Esophagus muscularis mucosa (tissue), 4 donors: ENCODE data around the gene TACC2. TPM values are rescaled to one million over a fixed set of nuclear protein-coding genes. Genes with fewer than 3 reads are reported as not detected.

ENCODE experiments used
- DNase-seq: peaks from one replicate; pipeline ENCODE4 v3.0.0-alpha.2; 2017; ENCODE audit errors: extremely low spot score
- H3K27ac ChIP-seq, 4 donors: fragments of 200-600 bp; sonication (generic); replicated peaks in 1 of 4; 1 replicate in 3 of 4; 2 replicates in 1 of 4; pipeline ENCODE4 v1.5.1; 2016 to 2019; ENCODE audit warnings: mild to moderate bottlenecking in 1 of 4
- H3K27me3 ChIP-seq, 4 donors: fragments of 200-600 bp; sonication (generic); one replicate each; pipeline versions ENCODE4 v1.5.1 to v1.6.0; 2016 to 2019
- H3K36me3 ChIP-seq, 4 donors: fragments of 200-600 bp; sonication (generic); one replicate each; pipeline ENCODE4 v1.5.1; 2016 to 2019
- H3K4me1 ChIP-seq, 4 donors: fragments of 200-600 bp; sonication (generic); one replicate each; pipeline ENCODE4 v1.5.1; 2016 to 2019
- H3K4me3 ChIP-seq, 4 donors: fragments of 200-600 bp; sonication (generic); 1 replicate in 2 of 4; 2 replicates in 2 of 4; pipeline ENCODE4 v1.5.1; 2016 to 2019; ENCODE audit warnings: mild to moderate bottlenecking in 4 of 4, moderate library complexity in 1 of 4
- H3K9me3 ChIP-seq, 4 donors: fragments of 200-600 bp; sonication (generic); 1 replicate in 3 of 4; 2 replicates in 1 of 4; pipeline ENCODE4 v1.5.1; 2016 to 2019
- EP300 ChIP-seq: sonication (generic); formaldehyde crosslinking; IDR thresholded peaks from one replicate; pipeline ENCODE4 v1.6.1; 2017; ENCODE audit warnings: antibody characterized with exemption
- POLR2A ChIP-seq: fragments of 450-650 bp; IDR thresholded peaks from one replicate; pipeline ENCODE4 v1.6.1; 2017; ENCODE audit warnings: antibody characterized with exemption, moderate library complexity, mild to moderate bottlenecking, low read depth
- POLR2AphosphoS5 ChIP-seq, 2 donors: sonication (generic); formaldehyde crosslinking; IDR thresholded peaks; one replicate each; pipeline ENCODE4 v1.6.1; 2017; ENCODE audit warnings: antibody characterized with exemption in 2 of 2
- WGBS: methylation state at CpG from one replicate; pipeline ENCODE4 v1.1.5; 2018; 5-methylcytosine and 5-hydroxymethylcytosine counted together
- intact Hi-C: fragments of 100-400 bp; cut with DNase I; formaldehyde crosslinking; loops from one replicate; pipeline ENCODE4 v1.15.1; 2023
- total RNA-seq, 4 donors: library from RNA; depleted of rRNA; stranded (reverse); fragments of >200 nt; gene quantifications; one replicate each; pipeline versions ENCODE4 v1.1.0 to v1.2.1, GENCODE V29; 2016
- TF ChIP-seq, protein P1 (sequence below), 3 experiments: fragments of 200-600 bp in 2 of 3; fragments of 450-650 bp in 1 of 3; sonication (generic) in 2 of 3; IDR thresholded peaks; one replicate each; pipeline ENCODE4 v1.5.1; 2017 to 2019; ENCODE audit warnings: antibody characterized with exemption in 3 of 3, mild to moderate bottlenecking in 2 of 3, moderate library complexity in 1 of 3

The TACC2 gene
- total RNA-seq, 4 donors from 2014 or later = 53.7 to 99.4 (median 75.6) TPM

DNA sequence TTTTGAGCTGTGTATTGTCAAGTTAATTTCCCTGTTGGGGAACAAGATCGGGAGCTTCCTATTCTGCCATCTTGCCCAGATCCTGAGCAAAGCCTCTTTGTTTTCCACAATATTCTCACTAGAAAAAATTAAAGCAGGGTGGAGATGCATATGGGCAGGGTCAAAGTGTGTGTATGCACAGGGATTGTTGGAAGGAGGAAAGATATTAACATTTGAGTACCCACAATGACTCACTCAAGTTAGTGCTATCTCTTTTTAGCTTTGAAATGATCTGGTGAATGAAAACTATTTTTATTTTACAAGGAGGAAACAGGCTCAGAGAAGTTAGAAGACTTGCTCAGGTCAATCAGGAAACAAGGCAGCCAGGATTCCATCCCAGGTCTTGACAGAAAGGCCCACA, 275.5 kb downstream of the TACC2 start:
- H3K9me3 ChIP-seq = peaks cover 0 to 4% (median 0%) of the 10 kb centered on the region in 4 donors
- peaks cover 0 to 39% (median 6%) of the 10 kb centered on the region in 4 donors for H3K36me3 ChIP-seq
- no peak overlapping the region for H3K4me3 ChIP-seq
- no peaks in the 10 kb centered on the region for H3K27me3 ChIP-seq
- no peak for DNase-seq
- peak overlapping the region in 1 of 4 donors; percentile 35 for H3K27ac ChIP-seq
- intact Hi-C loops = loop anchor here (10.0 kb wide), 1 partner anchor 210 kb away; no protein-coding TSS in a partner anchor
- 100% methylated on average over 1 of the region's 1 CpG for WGBS
- TF ChIP-seq, protein P1, sequence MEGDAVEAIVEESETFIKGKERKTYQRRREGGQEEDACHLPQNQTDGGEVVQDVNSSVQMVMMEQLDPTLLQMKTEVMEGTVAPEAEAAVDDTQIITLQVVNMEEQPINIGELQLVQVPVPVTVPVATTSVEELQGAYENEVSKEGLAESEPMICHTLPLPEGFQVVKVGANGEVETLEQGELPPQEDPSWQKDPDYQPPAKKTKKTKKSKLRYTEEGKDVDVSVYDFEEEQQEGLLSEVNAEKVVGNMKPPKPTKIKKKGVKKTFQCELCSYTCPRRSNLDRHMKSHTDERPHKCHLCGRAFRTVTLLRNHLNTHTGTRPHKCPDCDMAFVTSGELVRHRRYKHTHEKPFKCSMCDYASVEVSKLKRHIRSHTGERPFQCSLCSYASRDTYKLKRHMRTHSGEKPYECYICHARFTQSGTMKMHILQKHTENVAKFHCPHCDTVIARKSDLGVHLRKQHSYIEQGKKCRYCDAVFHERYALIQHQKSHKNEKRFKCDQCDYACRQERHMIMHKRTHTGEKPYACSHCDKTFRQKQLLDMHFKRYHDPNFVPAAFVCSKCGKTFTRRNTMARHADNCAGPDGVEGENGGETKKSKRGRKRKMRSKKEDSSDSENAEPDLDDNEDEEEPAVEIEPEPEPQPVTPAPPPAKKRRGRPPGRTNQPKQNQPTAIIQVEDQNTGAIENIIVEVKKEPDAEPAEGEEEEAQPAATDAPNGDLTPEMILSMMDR (IDR thresholded peaks at IDR 0.05) = no peak
- TF ChIP-seq EP300 (no peak), POLR2AphosphoS5 (IDR thresholded peaks at IDR 0.05) (no peak), POLR2A (no peak)
- peaks cover 16 to 17% (median 17%) of the 10 kb centered on the region in 4 donors for H3K4me1 ChIP-seq

DNA sequence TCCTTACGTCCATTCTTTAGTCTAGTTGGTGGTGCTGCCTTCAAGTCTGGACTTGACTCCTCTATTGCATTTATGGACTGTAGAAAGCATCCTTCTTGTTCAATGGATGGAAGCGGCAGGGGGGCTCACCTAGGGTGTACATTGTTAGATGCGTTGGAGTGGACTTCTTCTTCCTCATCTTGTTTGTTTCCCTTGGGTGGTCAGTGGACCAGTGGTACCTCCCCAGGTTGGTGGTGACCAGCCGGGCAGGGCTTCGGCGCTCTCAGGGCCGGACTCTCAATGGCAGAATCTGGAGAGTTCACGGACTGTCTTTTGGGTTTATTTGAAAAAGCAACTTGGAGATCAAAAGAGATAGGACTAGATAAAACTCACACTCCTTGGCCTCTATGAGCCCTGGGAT, 276.0 kb downstream of the TACC2 start:
- H3K36me3 ChIP-seq = peaks cover 0 to 44% (median 6%) of the 10 kb centered on the region in 4 donors
- no peak for DNase-seq
- intact Hi-C loops = loop anchor here (10.0 kb wide), 1 partner anchor 210 kb away; no protein-coding TSS in a partner anchor
- H3K4me3 ChIP-seq = no peak overlapping the region
- peaks cover 0 to 4% (median 0%) of the 10 kb centered on the region in 4 donors for H3K9me3 ChIP-seq
- no peak for TF ChIP-seq POLR2A
- no peak for TF ChIP-seq POLR2AphosphoS5 (IDR thresholded peaks at IDR 0.05)
- no peak for TF ChIP-seq EP300
- TF ChIP-seq, protein P1 (IDR thresholded peaks at IDR 0.05) = no peak
- WGBS = 86% methylated on average over 8 of the region's 8 CpGs
- H3K4me1 ChIP-seq = peaks cover 16 to 17% (median 17%) of the 10 kb centered on the region in 4 donors
- no peaks in the 10 kb centered on the region for H3K27me3 ChIP-seq
- no peak overlapping the region for H3K27ac ChIP-seq

DNA sequence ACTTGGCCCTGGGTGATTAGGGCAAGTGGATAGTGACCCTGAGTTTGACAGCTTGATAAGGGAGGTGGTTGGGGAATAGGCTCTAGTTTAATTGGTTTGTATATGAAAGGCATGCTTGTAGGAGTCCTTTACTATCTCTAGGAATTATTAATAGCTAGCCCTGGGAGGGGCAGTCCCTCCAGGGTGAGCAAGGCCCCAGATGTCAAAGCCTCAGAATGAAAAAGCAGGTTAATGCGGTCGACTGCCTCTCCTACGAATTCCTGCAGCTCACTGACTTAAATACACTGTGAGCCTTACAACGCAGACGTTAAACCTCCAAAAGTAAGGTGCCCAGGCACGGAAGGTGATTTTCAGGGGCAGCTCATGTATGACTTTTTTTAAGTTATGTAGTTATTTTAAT, 276.9 kb downstream of the TACC2 start:
- TF ChIP-seq POLR2AphosphoS5 (IDR thresholded peaks at IDR 0.05) (no peak), POLR2A (no peak), EP300 (no peak)
- TF ChIP-seq, protein P1 (IDR thresholded peaks at IDR 0.05) = no peak
- intact Hi-C loops = loop anchor here (10.0 kb wide), 1 partner anchor 211 kb away; no protein-coding TSS in a partner anchor
- Histone ChIP-seq H3K36me3 (peaks cover 0 to 46% (median 7%) of the 10 kb centered on the region in 4 donors), H3K9me3 (peaks cover 0 to 4% (median 0%) of the 10 kb centered on the region in 4 donors), H3K4me1 (peaks cover 16 to 17% (median 17%) of the 10 kb centered on the region in 4 donors), H3K27me3 (no peaks in the 10 kb centered on the region), H3K4me3 (no peak overlapping the region), H3K27ac (no peak overlapping the region)
- no peak for DNase-seq
- 83% methylated on average over 6 of the region's 6 CpGs for WGBS

DNA sequence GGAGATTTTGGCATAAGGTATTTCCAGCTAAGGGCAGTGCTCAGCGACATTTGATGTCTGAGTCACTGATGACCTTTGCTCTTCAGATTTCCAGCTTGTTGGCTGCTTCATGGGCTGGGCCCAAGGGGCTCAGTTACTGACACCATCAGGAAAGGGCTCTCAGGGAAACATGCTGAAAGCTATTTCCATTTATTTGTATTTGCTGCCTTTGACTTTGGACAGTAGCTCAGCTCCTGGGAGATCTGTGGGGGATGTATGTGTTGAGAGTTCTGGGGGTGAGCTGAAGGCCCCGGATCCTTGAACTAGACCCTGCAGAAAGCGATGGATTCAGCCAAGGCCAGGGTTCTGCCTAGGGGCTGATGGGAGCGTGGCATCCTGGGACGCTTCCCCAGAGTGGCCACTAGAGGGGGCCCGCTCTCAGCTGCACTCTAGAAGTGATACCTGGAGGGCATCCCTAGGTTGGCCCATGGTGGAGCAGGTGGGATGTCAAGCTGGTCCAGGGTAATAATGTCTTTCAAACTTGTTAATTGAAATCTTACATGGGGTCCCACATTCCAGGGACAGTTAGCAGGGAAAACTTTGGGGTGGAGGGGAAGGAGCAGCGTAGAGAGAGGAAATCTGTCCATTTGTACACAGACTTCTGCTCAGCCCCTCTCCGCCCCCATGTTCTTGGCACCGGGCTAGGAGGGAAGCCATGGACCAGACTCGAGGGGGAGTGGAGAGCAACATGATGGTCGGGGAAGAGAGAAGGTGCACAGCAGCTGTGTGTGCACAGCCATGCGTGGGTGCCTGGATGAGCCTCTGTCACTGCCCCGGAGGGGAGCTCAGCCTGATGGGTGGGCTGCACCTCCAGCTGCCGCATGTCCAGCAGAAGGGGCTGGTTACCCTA, 279.1 kb downstream of the TACC2 start:
- Histone ChIP-seq H3K27ac (no peak overlapping the region), H3K9me3 (no peaks in the 10 kb centered on the region), H3K36me3 (peaks cover 0 to 48% (median 10%) of the 10 kb centered on the region in 4 donors), H3K4me3 (no peak overlapping the region), H3K4me1 (peaks cover 16 to 17% (median 17%) of the 10 kb centered on the region in 4 donors), H3K27me3 (no peaks in the 10 kb centered on the region)
- TF ChIP-seq, protein P1 (IDR thresholded peaks at IDR 0.05) = peak; percentile 66 to 98 (median 78)
- no peak for TF ChIP-seq EP300
- intact Hi-C loops = loop anchor here (10.0 kb wide), 1 partner anchor 213 kb away; no protein-coding TSS in a partner anchor
- no peak for DNase-seq
- 55% methylated on average over 12 of the region's 14 CpGs for WGBS
